HEK293T (cell line): ENCODE results near the gene SLC30A9.

ENCODE experiments used
- ARNT ChIP-seq: fragments of 450-650 bp; IDR thresholded peaks from 2 replicates; pipeline ENCODE4 v1.6.1; 2017; ENCODE audit warnings: mild to moderate bottlenecking
- BHLHE40 ChIP-seq: fragments of 450-650 bp; IDR thresholded peaks from 2 replicates; pipeline ENCODE4 v1.6.1; 2016; ENCODE audit warnings: mild to moderate bottlenecking, moderate library complexity, borderline replicate concordance
- FOXK2 ChIP-seq: fragments of 450-650 bp; IDR thresholded peaks from 2 replicates; pipeline ENCODE4 v1.6.1; 2016; ENCODE audit warnings: mild to moderate bottlenecking
- FOXM1 ChIP-seq: fragments of 450-650 bp; IDR thresholded peaks from 2 replicates; pipeline ENCODE4 v1.6.1; 2017; ENCODE audit warnings: mild to moderate bottlenecking, borderline replicate concordance
- HDGF ChIP-seq: fragments of 450-650 bp; IDR thresholded peaks from 2 replicates; pipeline ENCODE4 v1.6.1; 2017; ENCODE audit warnings: antibody characterized with exemption, borderline replicate concordance
- LEF1 ChIP-seq: fragments of 450-650 bp; IDR thresholded peaks from 2 replicates; pipeline ENCODE4 v1.6.1; 2017; ENCODE audit warnings: mild to moderate bottlenecking, borderline replicate concordance
- PKNOX1 ChIP-seq: fragments of 450-650 bp; IDR thresholded peaks from 2 replicates; pipeline ENCODE4 v1.6.1; 2016
- SP1 ChIP-seq: fragments of 450-650 bp; IDR thresholded peaks from 2 replicates; pipeline ENCODE4 v1.6.1; 2017
- SUZ12 ChIP-seq: fragments of 450-650 bp; IDR thresholded peaks from 2 replicates; pipeline ENCODE4 v1.6.1; 2016; ENCODE audit warnings: mild to moderate bottlenecking
- TARDBP ChIP-seq: fragments of 450-650 bp; IDR thresholded peaks from 2 replicates; pipeline ENCODE4 v1.6.1; 2016
- ZNF384 ChIP-seq: fragments of 450-650 bp; IDR thresholded peaks from 2 replicates; pipeline ENCODE4 v1.6.1; 2016

GRCh38 chr4:42018451-42018850 lies 28.1 kb downstream of the SLC30A9 start:
- TF ChIP-seq PKNOX1 (no peak), FOXK2 (no peak), LEF1 (no peak), SUZ12 (no peak), ARNT (no peak), SP1 (no peak), BHLHE40 (no peak), TARDBP (no peak), HDGF (no peak), FOXM1 (no peak), ZNF384 (no peak)
